ENCODE measurements around the gene TADA1. TPM values are rescaled to one million over a fixed set of nuclear protein-coding genes. Genes with fewer than 3 reads are reported as not detected.

The TADA1 gene
- total RNA-seq (10 to 100 TPM in 8 of 9 donors, 1 to 10 TPM in 1; 9.8 to 22.3 (median 13.6) TPM), polyA plus RNA-seq (10 to 100 TPM in 1 of 3 donors, 1 to 10 TPM in 2; 5.8 to 23.1 (median 6.2) TPM)
- long read RNA-seq, donor 1, transcript TADA1-201 (8 exons, 2,159 nt) = major isoform, 5 of 5 reads
- long read RNA-seq, donor 1, partial matches to known transcripts = 0 of 5 reads
- long read RNA-seq, donor 1, other reads (novel, unspliced or antisense) = 0 of 5 reads
- long read RNA-seq, donor 2, partial matches to known transcripts = 0 of 1 reads
- long read RNA-seq, donor 2, other reads (novel, unspliced or antisense) = 0 of 1 reads
- long read RNA-seq, donor 3, partial matches to known transcripts = 0 of 4 reads
- long read RNA-seq, donor 3, other reads (novel, unspliced or antisense) = 0 of 4 reads
- long read RNA-seq, donor 4, transcript TADA1-201 (8 exons, 2,159 nt) = major isoform, 13 of 13 reads
- long read RNA-seq, donor 4, partial matches to known transcripts = 0 of 13 reads
- long read RNA-seq, donor 4, other reads (novel, unspliced or antisense) = 0 of 13 reads
- long read RNA-seq, donor 5, transcript TADA1-201 (8 exons, 2,159 nt) = major isoform, 22 of 22 reads
- long read RNA-seq, donor 5, partial matches to known transcripts = 0 of 22 reads
- long read RNA-seq, donor 5, other reads (novel, unspliced or antisense) = 0 of 22 reads
- long read RNA-seq, donor 6, partial matches to known transcripts = 1 of 7 reads
- long read RNA-seq, donor 6, other reads (novel, unspliced or antisense) = 3 of 7 reads
- long read RNA-seq, donor 7 = 0 reads
- long read RNA-seq, donor 8, partial matches to known transcripts = 0 of 4 reads
- long read RNA-seq, donor 8, other reads (novel, unspliced or antisense) = 0 of 4 reads
- long read RNA-seq, donor 9, partial matches to known transcripts = 5 of 8 reads
- long read RNA-seq, donor 9, other reads (novel, unspliced or antisense) = 0 of 8 reads
- long read RNA-seq, donor 10, partial matches to known transcripts = 0 of 2 reads
- long read RNA-seq, donor 10, other reads (novel, unspliced or antisense) = 0 of 2 reads

- intact Hi-C loops (cut with DNase I) = no loop called here
- 0% methylated on average over 1 to 84 of the region's 84 CpGs for WGBS, 4 donors
These were observed at the start of gene TADA1 for GRCh38 chr1:166875734-166876539. Gene TADA1, minus strand, starts transcription at chr1:166876264. Its CDS starts 31 bp downstream, at chr1:166876233.

GRCh38 chr1:166924823-166925541 is 48.9 kb upstream of the TADA1 start:
- no peaks in the 10 kb centered on the region for H3K9me3 ChIP-seq (replicated peaks in 1 of 3)
- peaks cover 21% of the 10 kb centered on the region for H3K27me3 ChIP-seq
- WGBS, 4 donors = 61 to 79% (median 69%) methylated on average over 3 of the region's 3 CpGs
- H3K27ac ChIP-seq = no peak overlapping the region
- peaks cover 4 to 8% of the 10 kb centered on the region in 2 donors for H3K4me1 ChIP-seq (replicated peaks in 1 of 2)
- DNase-seq = no peak
- no peak for TF ChIP-seq CTCF (IDR thresholded peaks at IDR 0.05)
- TF ChIP-seq POLR2A (IDR thresholded peaks at IDR 0.05) = no peak
- H3K4me3 ChIP-seq = no peak overlapping the region
- H3K36me3 ChIP-seq (replicated peaks in 1 of 2) = no peaks in the 10 kb centered on the region
- intact Hi-C loops (cut with DNase I) = no loop called here

More at GRCh38 chr1:166875734-166876539, at the start of gene TADA1:
- peak within 1 kb of the TSS; percentile 52 to 92 (median 68) for H3K4me3 ChIP-seq
- H3K27me3 ChIP-seq = no peaks in the 10 kb centered on the region
- H3K9me3 ChIP-seq (replicated peaks in 1 of 3) = no peaks in the 10 kb centered on the region
- no peaks in the 10 kb centered on the region for H3K36me3 ChIP-seq (replicated peaks in 1 of 2)
- TF ChIP-seq POLR2A (IDR thresholded peaks at IDR 0.05) (peak; percentile 81 to 97), CTCF (IDR thresholded peaks at IDR 0.05) (no peak)
- H3K4me1 ChIP-seq (replicated peaks in 1 of 2) = peaks cover 6 to 33% of the 10 kb centered on the region in 2 donors
- H3K27ac ChIP-seq = peak within 1 kb of the TSS; percentile 91 to 96 (median 94)
- DNase-seq = peak; percentile 98 to 100 (median 99)

GRCh38 chr1:166920561-166921475 is 44.8 kb upstream of the TADA1 start:
- peak overlapping the region in 1 of 4 donors; percentile 44 for H3K4me3 ChIP-seq
- H3K36me3 ChIP-seq (replicated peaks in 1 of 2) = no peaks in the 10 kb centered on the region
- WGBS, 4 donors = 3 to 19% (median 4%) methylated on average over 13 to 113 of the region's 113 CpGs
- DNase-seq = no peak
- intact Hi-C loops (cut with DNase I) = no loop called here
- H3K27me3 ChIP-seq = peaks cover 40% of the 10 kb centered on the region
- H3K4me1 ChIP-seq (replicated peaks in 1 of 2) = peaks cover 4 to 8% of the 10 kb centered on the region in 2 donors
- no peak overlapping the region for H3K27ac ChIP-seq
- H3K9me3 ChIP-seq (replicated peaks in 1 of 3) = no peaks in the 10 kb centered on the region
- TF ChIP-seq POLR2A (IDR thresholded peaks at IDR 0.05) (no peak), CTCF (IDR thresholded peaks at IDR 0.05) (no peak)
